Parathyroid adenoma (tissue), 2 donors: ENCODE data around the gene RHEX.

Experiments
- H2AFZ ChIP-seq: fragments of 300-600 bp; sonication (generic); one replicate; pipeline ENCODE4 v1.7.0; 2017; ENCODE audit warnings: antibody characterized with exemption, mild to moderate bottlenecking
- H3K27ac ChIP-seq: fragments of 300-600 bp; sonication (generic); one replicate; pipeline ENCODE4 v1.7.0; 2017
- H3K27me3 ChIP-seq: fragments of 300-600 bp; sonication (generic); one replicate; pipeline ENCODE4 v1.7.0; 2017; ENCODE audit warnings: low read length; ENCODE audit not compliant: control insufficient read depth, insufficient read depth
- H3K36me3 ChIP-seq: fragments of 300-600 bp; sonication (generic); one replicate; pipeline ENCODE4 v1.7.0; 2017; ENCODE audit warnings: low read length; ENCODE audit not compliant: control insufficient read depth, insufficient read depth
- H3K4me1 ChIP-seq: fragments of 300-600 bp; sonication (generic); one replicate; pipeline ENCODE4 v1.7.0; 2017; ENCODE audit warnings: control low read depth
- H3K4me2 ChIP-seq: fragments of 300-600 bp; sonication (generic); one replicate; pipeline ENCODE4 v1.7.0; 2017; ENCODE audit warnings: low read length
- H3K4me3 ChIP-seq: fragments of 300-600 bp; sonication (generic); one replicate; pipeline ENCODE4 v1.7.0; 2017; ENCODE audit warnings: low read depth, low read length
- H3K79me2 ChIP-seq: fragments of 300-600 bp; sonication (generic); one replicate; pipeline ENCODE4 v1.7.0; 2017; ENCODE audit warnings: control low read depth
- H3K9ac ChIP-seq: fragments of 300-600 bp; sonication (generic); one replicate; pipeline ENCODE4 v1.7.0; 2017; ENCODE audit warnings: mild to moderate bottlenecking
- H3K9me3 ChIP-seq: fragments of 300-600 bp; sonication (generic); one replicate; pipeline ENCODE4 v1.7.0; 2017; ENCODE audit warnings: low read length; ENCODE audit not compliant: control insufficient read depth
- TF ChIP-seq, protein P1 (sequence below): fragments of 300-600 bp; sonication (generic); IDR thresholded peaks from one replicate; pipeline ENCODE4 v1.7.0; 2017; ENCODE audit warnings: antibody characterized with exemption, mild to moderate bottlenecking
- donor health status: primary hyperparathyroidism.

RHEX gene

GRCh38 chr1:206021008-206021625 lies 31.9 kb upstream of the RHEX start:
- H3K4me3 ChIP-seq = no peak overlapping the region
- TF ChIP-seq, protein P1, sequence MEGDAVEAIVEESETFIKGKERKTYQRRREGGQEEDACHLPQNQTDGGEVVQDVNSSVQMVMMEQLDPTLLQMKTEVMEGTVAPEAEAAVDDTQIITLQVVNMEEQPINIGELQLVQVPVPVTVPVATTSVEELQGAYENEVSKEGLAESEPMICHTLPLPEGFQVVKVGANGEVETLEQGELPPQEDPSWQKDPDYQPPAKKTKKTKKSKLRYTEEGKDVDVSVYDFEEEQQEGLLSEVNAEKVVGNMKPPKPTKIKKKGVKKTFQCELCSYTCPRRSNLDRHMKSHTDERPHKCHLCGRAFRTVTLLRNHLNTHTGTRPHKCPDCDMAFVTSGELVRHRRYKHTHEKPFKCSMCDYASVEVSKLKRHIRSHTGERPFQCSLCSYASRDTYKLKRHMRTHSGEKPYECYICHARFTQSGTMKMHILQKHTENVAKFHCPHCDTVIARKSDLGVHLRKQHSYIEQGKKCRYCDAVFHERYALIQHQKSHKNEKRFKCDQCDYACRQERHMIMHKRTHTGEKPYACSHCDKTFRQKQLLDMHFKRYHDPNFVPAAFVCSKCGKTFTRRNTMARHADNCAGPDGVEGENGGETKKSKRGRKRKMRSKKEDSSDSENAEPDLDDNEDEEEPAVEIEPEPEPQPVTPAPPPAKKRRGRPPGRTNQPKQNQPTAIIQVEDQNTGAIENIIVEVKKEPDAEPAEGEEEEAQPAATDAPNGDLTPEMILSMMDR = no peak
- H2AFZ ChIP-seq = no peak overlapping the region
- no peaks in the 10 kb centered on the region for H3K4me1 ChIP-seq
- H3K27me3 ChIP-seq = no peaks in the 10 kb centered on the region
- no peaks in the 10 kb centered on the region for H3K36me3 ChIP-seq
- H3K9ac ChIP-seq = no peak overlapping the region
- H3K27ac ChIP-seq = no peak overlapping the region
- H3K79me2 ChIP-seq = no peaks in the 10 kb centered on the region
- no peaks in the 10 kb centered on the region for H3K9me3 ChIP-seq
- no peak overlapping the region for H3K4me2 ChIP-seq

DNA sequence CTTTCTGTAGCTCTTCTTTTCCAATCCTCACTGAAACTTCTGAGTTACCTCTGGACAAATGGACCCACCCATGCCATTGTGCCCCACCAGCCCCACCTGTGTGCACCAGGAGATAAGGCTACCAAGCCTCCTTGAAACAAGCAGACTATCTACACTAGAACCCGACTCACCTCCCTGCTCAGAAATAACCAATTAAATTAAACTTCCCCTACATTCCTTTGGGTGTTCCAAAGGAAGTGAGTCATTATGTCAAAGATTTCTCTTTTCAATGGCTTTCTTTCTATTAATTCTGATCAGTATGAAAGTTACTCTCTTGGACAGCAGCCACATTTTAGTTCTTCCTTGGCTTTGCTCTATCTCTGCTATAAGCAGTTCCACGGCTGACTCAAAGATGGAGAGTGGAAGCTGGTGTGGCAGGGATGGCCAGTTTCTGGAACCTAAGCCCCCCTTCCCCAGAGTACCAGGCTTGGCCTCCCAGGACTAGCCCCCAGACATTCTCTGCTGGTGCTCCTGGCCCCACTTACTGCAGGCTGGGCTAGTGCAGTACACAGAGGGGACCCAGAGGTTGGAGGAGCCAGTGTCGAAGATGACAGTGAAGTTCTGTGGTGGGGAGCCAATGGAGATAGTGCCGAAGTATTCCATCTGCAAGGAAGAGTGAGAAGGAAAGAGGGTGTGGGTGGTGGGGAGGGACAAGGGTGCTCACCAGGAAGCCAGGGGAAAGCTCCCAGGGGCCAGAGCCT lies 31.2 kb upstream of the RHEX start:
- H2AFZ ChIP-seq = no peak overlapping the region
- TF ChIP-seq, protein P1 = no peak
- H3K27ac ChIP-seq = no peak overlapping the region
- no peaks in the 10 kb centered on the region for H3K36me3 ChIP-seq
- no peaks in the 10 kb centered on the region for H3K9me3 ChIP-seq
- no peak overlapping the region for H3K9ac ChIP-seq
- H3K4me1 ChIP-seq = no peaks in the 10 kb centered on the region
- no peaks in the 10 kb centered on the region for H3K79me2 ChIP-seq
- H3K4me2 ChIP-seq = no peak overlapping the region
- H3K4me3 ChIP-seq = no peak overlapping the region
- no peaks in the 10 kb centered on the region for H3K27me3 ChIP-seq

DNA sequence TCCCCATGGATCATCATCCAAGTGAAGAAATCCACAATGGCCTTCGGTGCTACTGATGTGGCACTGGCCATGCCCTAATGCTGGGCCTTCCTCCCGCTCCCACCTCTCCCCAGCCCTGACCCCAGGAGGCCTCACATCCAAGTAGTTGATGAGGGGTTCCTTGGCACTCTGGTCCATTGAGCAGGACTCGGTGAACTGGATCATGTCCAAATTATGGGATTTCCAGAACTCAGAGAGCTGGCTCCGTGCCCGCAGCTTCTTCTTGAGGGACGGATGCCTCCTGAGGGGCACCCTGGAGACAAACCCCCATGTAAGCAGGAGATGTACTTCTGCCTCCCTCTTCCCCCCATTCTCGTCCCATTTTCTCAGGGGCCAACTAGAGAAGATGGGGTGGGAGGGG lies 30.2 kb upstream of the RHEX start:
- Histone ChIP-seq H3K9ac (no peak overlapping the region), H3K79me2 (no peaks in the 10 kb centered on the region)

GRCh38 chr1:206023695-206024094 lies 29.3 kb upstream of the RHEX start, which contains the start of gene CTSE:
TSS of gene CTSE (minus strand) at chr1:206023895. CDS start at chr1:206023791, 104 bp downstream.
- Histone ChIP-seq H3K4me3 (no peak within 1 kb of the TSS), H3K79me2 (no peaks in the 10 kb centered on the region), H3K9me3 (no peaks in the 10 kb centered on the region), H3K4me1 (no peaks in the 10 kb centered on the region), H3K4me2 (no peak within 1 kb of the TSS), H2AFZ (no peak within 1 kb of the TSS), H3K36me3 (no peaks in the 10 kb centered on the region), H3K27ac (no peak within 1 kb of the TSS), H3K27me3 (no peaks in the 10 kb centered on the region), H3K9ac (no peak within 1 kb of the TSS)
- TF ChIP-seq, protein P1 = no peak

More for the DNA sequence above, 30.2 kb upstream of the RHEX start:
- Histone ChIP-seq H3K4me1 (no peaks in the 10 kb centered on the region), H3K4me2 (no peak overlapping the region), H2AFZ (no peak overlapping the region), H3K27ac (no peak overlapping the region), H3K9me3 (no peaks in the 10 kb centered on the region), H3K27me3 (no peaks in the 10 kb centered on the region), H3K36me3 (no peaks in the 10 kb centered on the region), H3K4me3 (no peak overlapping the region)
- TF ChIP-seq, protein P1 = no peak
